Measurements from ENCODE around the gene LPAR6. TPM values are rescaled to one million over a fixed set of nuclear protein-coding genes. Genes with fewer than 3 reads are reported as not detected.

The LPAR6 gene
- total and polyA plus RNA-seq, 4 donors = 28.7 to 65.8 (median 45.4) TPM

GRCh38 chr13:48393030-48393697, 19.7 kb downstream of the LPAR6 start:
- Histone ChIP-seq H3K27ac (ENCODE audit: low read depth, low read length) (no peak overlapping the region), H3K9me3 (ENCODE audit: control insufficient read depth, insufficient read depth, low read length) (peaks cover 3% of the 10 kb centered on the region), H3K4me3 (ENCODE audit: low read depth, low read length) (no peak overlapping the region), H3K4me1 (ENCODE audit: control insufficient read depth, insufficient read depth, low read length) (no peaks in the 10 kb centered on the region), H3K27me3 (ENCODE audit: control insufficient read depth, insufficient read depth, low read length) (no peaks in the 10 kb centered on the region), H3K36me3 (ENCODE audit: control insufficient read depth, insufficient read depth, low read length) (no peaks in the 10 kb centered on the region)
- no CpG with 5 or more reads among the region's 3 CpGs for WGBS (ENCODE audit: insufficient coverage)
- peak in 2 of 6 donors; percentile 4 to 15 for DNase-seq (ENCODE audit: low read depth in 4 of 6, low spot score in 6 of 6)

GRCh38 chr13:48391257-48391656, 21.7 kb downstream of the LPAR6 start:
- no CpG with 5 or more reads among the region's 3 CpGs for WGBS (ENCODE audit: insufficient coverage)
- no peak for DNase-seq (ENCODE audit: low read depth in 4 of 6, low spot score in 6 of 6)
- H3K36me3 ChIP-seq (ENCODE audit: control insufficient read depth, insufficient read depth, low read length) = no peaks in the 10 kb centered on the region

GRCh38 chr13:48386816-48387215, 26.1 kb downstream of the LPAR6 start:
- Histone ChIP-seq H3K4me3 (ENCODE audit: low read depth, low read length) (no peak overlapping the region), H3K9me3 (ENCODE audit: control insufficient read depth, insufficient read depth, low read length) (no peaks in the 10 kb centered on the region), H3K27ac (ENCODE audit: low read depth, low read length) (no peak overlapping the region), H3K27me3 (ENCODE audit: control insufficient read depth, insufficient read depth, low read length) (no peaks in the 10 kb centered on the region), H3K4me1 (ENCODE audit: control insufficient read depth, insufficient read depth, low read length) (no peaks in the 10 kb centered on the region), H3K36me3 (ENCODE audit: control insufficient read depth, insufficient read depth, low read length) (no peaks in the 10 kb centered on the region)
- 100% methylated on average over 2 of the region's 8 CpGs for WGBS (ENCODE audit: insufficient coverage)
- no peak for DNase-seq (ENCODE audit: low read depth in 4 of 6, low spot score in 6 of 6)

More at GRCh38 chr13:48391257-48391656, 21.7 kb downstream of the LPAR6 start:
- no peaks in the 10 kb centered on the region for H3K4me1 ChIP-seq (ENCODE audit: control insufficient read depth, insufficient read depth, low read length)
- H3K27me3 ChIP-seq (ENCODE audit: control insufficient read depth, insufficient read depth, low read length) = no peaks in the 10 kb centered on the region
- H3K9me3 ChIP-seq (ENCODE audit: control insufficient read depth, insufficient read depth, low read length) = peaks cover 3% of the 10 kb centered on the region
- no peak overlapping the region for H3K27ac ChIP-seq (ENCODE audit: low read depth, low read length)
- no peak overlapping the region for H3K4me3 ChIP-seq (ENCODE audit: low read depth, low read length)

- Histone ChIP-seq H3K4me1 (ENCODE audit: control insufficient read depth, insufficient read depth, low read length) (no peaks in the 10 kb centered on the region), H3K36me3 (ENCODE audit: control insufficient read depth, insufficient read depth, low read length) (peaks cover 6% of the 10 kb centered on the region), H3K4me3 (ENCODE audit: low read depth, low read length) (no peak overlapping the region), H3K9me3 (ENCODE audit: control insufficient read depth, insufficient read depth, low read length) (no peaks in the 10 kb centered on the region), H3K27me3 (ENCODE audit: control insufficient read depth, insufficient read depth, low read length) (no peaks in the 10 kb centered on the region), H3K27ac (ENCODE audit: low read depth, low read length) (no peak overlapping the region)
- no CpG with 5 or more reads among the region's 2 CpGs for WGBS (ENCODE audit: insufficient coverage)
- DNase-seq (ENCODE audit: low read depth in 4 of 6, low spot score in 6 of 6) = no peak
Measured at GRCh38 chr13:48383384-48383783, 29.5 kb downstream of the LPAR6 start.

- Histone ChIP-seq H3K36me3 (ENCODE audit: control insufficient read depth, insufficient read depth, low read length) (peaks cover 6% of the 10 kb centered on the region), H3K4me1 (ENCODE audit: control insufficient read depth, insufficient read depth, low read length) (no peaks in the 10 kb centered on the region), H3K27ac (ENCODE audit: low read depth, low read length) (no peak overlapping the region), H3K4me3 (ENCODE audit: low read depth, low read length) (no peak overlapping the region), H3K9me3 (ENCODE audit: control insufficient read depth, insufficient read depth, low read length) (no peaks in the 10 kb centered on the region), H3K27me3 (ENCODE audit: control insufficient read depth, insufficient read depth, low read length) (no peaks in the 10 kb centered on the region)
- DNase-seq (ENCODE audit: low read depth in 4 of 6, low spot score in 6 of 6) = no peak
Measured at GRCh38 chr13:48380581-48380980, 32.3 kb downstream of the LPAR6 start.

GRCh38 chr13:48377857-48378256, 35.1 kb downstream of the LPAR6 start:
- H3K27me3 ChIP-seq (ENCODE audit: control insufficient read depth, insufficient read depth, low read length) = no peaks in the 10 kb centered on the region
- no peak overlapping the region for H3K4me3 ChIP-seq (ENCODE audit: low read depth, low read length)
- DNase-seq (ENCODE audit: low read depth in 4 of 6, low spot score in 6 of 6) = no peak
- no peaks in the 10 kb centered on the region for H3K9me3 ChIP-seq (ENCODE audit: control insufficient read depth, insufficient read depth, low read length)
- no peak overlapping the region for H3K27ac ChIP-seq (ENCODE audit: low read depth, low read length)
- no CpG with 5 or more reads among the region's 2 CpGs for WGBS (ENCODE audit: insufficient coverage)
- H3K4me1 ChIP-seq (ENCODE audit: control insufficient read depth, insufficient read depth, low read length) = no peaks in the 10 kb centered on the region
- peaks cover 6% of the 10 kb centered on the region for H3K36me3 ChIP-seq (ENCODE audit: control insufficient read depth, insufficient read depth, low read length)

- no peak overlapping the region for H3K4me3 ChIP-seq (ENCODE audit: low read depth, low read length)
- no peak overlapping the region for H3K27ac ChIP-seq (ENCODE audit: low read depth, low read length)
- H3K27me3 ChIP-seq (ENCODE audit: control insufficient read depth, insufficient read depth, low read length) = no peaks in the 10 kb centered on the region
- WGBS (ENCODE audit: insufficient coverage) = no CpG with 5 or more reads among the region's 2 CpGs
- H3K4me1 ChIP-seq (ENCODE audit: control insufficient read depth, insufficient read depth, low read length) = no peaks in the 10 kb centered on the region
- no peaks in the 10 kb centered on the region for H3K9me3 ChIP-seq (ENCODE audit: control insufficient read depth, insufficient read depth, low read length)
- no peak for DNase-seq (ENCODE audit: low read depth in 4 of 6, low spot score in 6 of 6)
- no peaks in the 10 kb centered on the region for H3K36me3 ChIP-seq (ENCODE audit: control insufficient read depth, insufficient read depth, low read length)
Measured at GRCh38 chr13:48370815-48371214, 42.1 kb downstream of the LPAR6 start.

GRCh38 chr13:48369988-48370387, 42.9 kb downstream of the LPAR6 start:
- no peak overlapping the region for H3K4me3 ChIP-seq (ENCODE audit: low read depth, low read length)
- H3K4me1 ChIP-seq (ENCODE audit: control insufficient read depth, insufficient read depth, low read length) = no peaks in the 10 kb centered on the region
- DNase-seq (ENCODE audit: low read depth in 4 of 6, low spot score in 6 of 6) = no peak
- no peaks in the 10 kb centered on the region for H3K27me3 ChIP-seq (ENCODE audit: control insufficient read depth, insufficient read depth, low read length)
- no peaks in the 10 kb centered on the region for H3K9me3 ChIP-seq (ENCODE audit: control insufficient read depth, insufficient read depth, low read length)
- no CpG with 5 or more reads among the region's 1 CpG for WGBS (ENCODE audit: insufficient coverage)
- no peaks in the 10 kb centered on the region for H3K36me3 ChIP-seq (ENCODE audit: control insufficient read depth, insufficient read depth, low read length)
- no peak overlapping the region for H3K27ac ChIP-seq (ENCODE audit: low read depth, low read length)

Small RNAs within 50 kb of the gene (small RNA-seq; reads per million reads assigned to genes)
- gene RF00017 (ENCODE audit: low replicate concordance) = not detected

Other genes with a start within 250 kb of the LPAR6 start
- gene ITM2B, start 179.9 kb downstream of the LPAR6 start, total RNA-seq = 100 to 1,000 TPM; 469 to 481 TPM
- gene ITM2B, start 179.9 kb downstream of the LPAR6 start, polyA plus RNA-seq (ENCODE audit: insufficient read length in 2 of 2) = 100 to 1,000 TPM; 704 to 753 TPM
- 10 to 100 TPM; 51.5 to 99.8 TPM for gene RB1, start 109.4 kb downstream of the LPAR6 start, total RNA-seq
- 10 to 100 TPM; 38.0 to 46.4 TPM for gene RB1, start 109.4 kb downstream of the LPAR6 start, polyA plus RNA-seq (ENCODE audit: insufficient read length in 2 of 2)
- 10 to 100 TPM; 37.4 to 47.1 TPM for gene RCBTB2, start 120.0 kb upstream of the LPAR6 start, total RNA-seq
- gene RCBTB2, start 120.0 kb upstream of the LPAR6 start, polyA plus RNA-seq (ENCODE audit: insufficient read length in 2 of 2) = 10 to 100 TPM; 57.7 to 66.0 TPM
- gene CYSLTR2, start 240.8 kb upstream of the LPAR6 start, total RNA-seq = 1 to 10 TPM; 1.3 to 7.1 TPM
- 1 to 10 TPM; 1.8 to 1.9 TPM for gene CYSLTR2, start 240.8 kb upstream of the LPAR6 start, polyA plus RNA-seq (ENCODE audit: insufficient read length in 2 of 2)

Data from spinal cord (tissue), 10 donors.